GM12878 (cell line): ENCODE measurements around the gene TCP11X2.
"Not testable (repeated sequence)": the region's sequence is repeated elsewhere in the genome, so short reads cannot be mapped to it uniquely, and the experiment has no call there.

Experiments
- TAF1 ChIP-seq: IDR thresholded peaks from 2 replicates; pipeline ENCODE4 v1.6.1; 2011; ENCODE audit warnings: mild to moderate bottlenecking, low read depth, low read length, borderline replicate concordance
- TF ChIP-seq, protein P1 (sequence below), 3 experiments: IDR thresholded peaks in 2 of 3; conservative IDR thresholded peaks in 1 of 3; 2 replicates each; pipeline ENCODE4 v1.5.1; 2011; ENCODE audit warnings: low read depth in 3 of 3, low read length in 3 of 3, mild to moderate bottlenecking in 3 of 3, control low read depth in 2 of 3, moderate library complexity in 2 of 3, inconsistent platforms in 1 of 3, mixed read lengths in 1 of 3; ENCODE audit not compliant: control insufficient read depth in 2 of 3, insufficient read depth in 1 of 3; ENCODE audit errors: extremely low read depth in 1 of 3
- TF ChIP-seq, protein P2 (sequence below): IDR thresholded peaks from 2 replicates; pipeline ENCODE4 v1.6.1; 2011; ENCODE audit warnings: low read depth, mild to moderate bottlenecking, low read length, moderate library complexity, borderline replicate concordance; ENCODE audit errors: extremely low read depth
- TF ChIP-seq, protein P3 (sequence below): IDR thresholded peaks from 2 replicates; pipeline ENCODE4 v1.6.1; 2012; ENCODE audit warnings: low read length, inconsistent platforms

DNA sequence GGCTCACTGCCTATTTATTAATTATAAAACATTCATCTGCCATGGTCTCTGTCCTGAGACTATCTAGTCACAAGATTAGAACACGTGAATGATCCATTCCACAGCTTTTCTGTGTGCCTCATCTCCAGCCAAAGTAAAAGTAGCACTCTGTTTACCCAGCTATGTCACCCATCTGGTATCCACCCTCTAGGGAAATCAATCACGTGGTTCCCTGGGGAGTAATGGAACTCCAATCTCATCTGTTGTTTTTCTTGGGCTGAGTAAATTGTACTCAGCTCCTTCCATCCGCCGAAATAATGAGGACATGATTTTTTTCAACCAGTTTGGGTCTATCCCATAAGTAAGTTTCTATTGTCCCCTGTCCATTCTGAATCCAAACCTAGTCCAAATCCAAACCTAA lies 13.0 kb downstream of the TCP11X2 start:
- TF ChIP-seq, protein P1, sequence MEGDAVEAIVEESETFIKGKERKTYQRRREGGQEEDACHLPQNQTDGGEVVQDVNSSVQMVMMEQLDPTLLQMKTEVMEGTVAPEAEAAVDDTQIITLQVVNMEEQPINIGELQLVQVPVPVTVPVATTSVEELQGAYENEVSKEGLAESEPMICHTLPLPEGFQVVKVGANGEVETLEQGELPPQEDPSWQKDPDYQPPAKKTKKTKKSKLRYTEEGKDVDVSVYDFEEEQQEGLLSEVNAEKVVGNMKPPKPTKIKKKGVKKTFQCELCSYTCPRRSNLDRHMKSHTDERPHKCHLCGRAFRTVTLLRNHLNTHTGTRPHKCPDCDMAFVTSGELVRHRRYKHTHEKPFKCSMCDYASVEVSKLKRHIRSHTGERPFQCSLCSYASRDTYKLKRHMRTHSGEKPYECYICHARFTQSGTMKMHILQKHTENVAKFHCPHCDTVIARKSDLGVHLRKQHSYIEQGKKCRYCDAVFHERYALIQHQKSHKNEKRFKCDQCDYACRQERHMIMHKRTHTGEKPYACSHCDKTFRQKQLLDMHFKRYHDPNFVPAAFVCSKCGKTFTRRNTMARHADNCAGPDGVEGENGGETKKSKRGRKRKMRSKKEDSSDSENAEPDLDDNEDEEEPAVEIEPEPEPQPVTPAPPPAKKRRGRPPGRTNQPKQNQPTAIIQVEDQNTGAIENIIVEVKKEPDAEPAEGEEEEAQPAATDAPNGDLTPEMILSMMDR (IDR thresholded peaks at IDR 0.05 in 2 of 3, conservative IDR thresholded peaks at IDR 0.05 in 1 of 3; ENCODE audit: control insufficient read depth in 2 of 3, extremely low read depth in 1 of 3, insufficient read depth in 1 of 3, low read depth in 3 of 3, low read length in 3 of 3): not testable (repeated sequence)
- TF ChIP-seq, protein P2, sequence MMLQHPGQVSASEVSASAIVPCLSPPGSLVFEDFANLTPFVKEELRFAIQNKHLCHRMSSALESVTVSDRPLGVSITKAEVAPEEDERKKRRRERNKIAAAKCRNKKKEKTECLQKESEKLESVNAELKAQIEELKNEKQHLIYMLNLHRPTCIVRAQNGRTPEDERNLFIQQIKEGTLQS: not testable (repeated sequence)
- TF ChIP-seq TAF1: not testable (repeated sequence)
- TF ChIP-seq, protein P3, sequence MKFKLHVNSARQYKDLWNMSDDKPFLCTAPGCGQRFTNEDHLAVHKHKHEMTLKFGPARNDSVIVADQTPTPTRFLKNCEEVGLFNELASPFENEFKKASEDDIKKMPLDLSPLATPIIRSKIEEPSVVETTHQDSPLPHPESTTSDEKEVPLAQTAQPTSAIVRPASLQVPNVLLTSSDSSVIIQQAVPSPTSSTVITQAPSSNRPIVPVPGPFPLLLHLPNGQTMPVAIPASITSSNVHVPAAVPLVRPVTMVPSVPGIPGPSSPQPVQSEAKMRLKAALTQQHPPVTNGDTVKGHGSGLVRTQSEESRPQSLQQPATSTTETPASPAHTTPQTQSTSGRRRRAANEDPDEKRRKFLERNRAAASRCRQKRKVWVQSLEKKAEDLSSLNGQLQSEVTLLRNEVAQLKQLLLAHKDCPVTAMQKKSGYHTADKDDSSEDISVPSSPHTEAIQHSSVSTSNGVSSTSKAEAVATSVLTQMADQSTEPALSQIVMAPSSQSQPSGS: not testable (repeated sequence)
